T-helper 17 cell (primary cell): ENCODE data around the gene PRSS36. TPM values are rescaled to one million over a fixed set of nuclear protein-coding genes. Genes with fewer than 3 reads are reported as not detected.

Source experiments
- ATAC-seq: fragments of 150-1000 bp; cut with Tn5 transposase; 2 replicates; pipeline ENCODE4 v1.10.0; 2021; ENCODE audit warnings: mild to moderate bottlenecking, moderate library complexity
- DNase-seq, 3 donors: peaks; one replicate each; pipeline versions ENCODE4 v3.0.0 to v3.0.0-alpha.2; 2020 to 2021
- H3K9me3 ChIP-seq: one replicate; pipeline ENCODE4 v1.7.0; 2013; ENCODE audit warnings: low read length, mild to moderate bottlenecking; ENCODE audit not compliant: control insufficient read depth, poor library complexity, severe bottlenecking
- H3K27ac Mint-ChIP-seq: one replicate; pipeline ENCODE4 v1.8.0; 2022; ENCODE audit warnings: mild to moderate bottlenecking, moderate library complexity, mixed read lengths
- H3K27me3 Mint-ChIP-seq: one replicate; pipeline ENCODE4 v1.8.0; 2022; ENCODE audit warnings: mixed read lengths
- H3K36me3 Mint-ChIP-seq: one replicate; pipeline ENCODE4 v1.8.0; 2022; ENCODE audit warnings: low read depth, mixed read lengths
- H3K4me1 Mint-ChIP-seq: one replicate; pipeline ENCODE4 v1.8.0; 2022; ENCODE audit warnings: mild to moderate bottlenecking, mixed read lengths
- H3K4me3 Mint-ChIP-seq: one replicate; pipeline ENCODE4 v1.8.0; 2022; ENCODE audit warnings: mild to moderate bottlenecking, moderate library complexity, mixed read lengths
- total RNA-seq, 4 donors: library from RNA in 2 of 4; stranded (reverse) in 2 of 4; gene quantifications; one replicate each; pipeline ENCODE4 v1.2.3 and lab custom pipeline; 2022 to 2026

The PRSS36 gene
- total RNA-seq, 2 donors from 2014 or later: 0.10 to 0.47 TPM

DNA sequence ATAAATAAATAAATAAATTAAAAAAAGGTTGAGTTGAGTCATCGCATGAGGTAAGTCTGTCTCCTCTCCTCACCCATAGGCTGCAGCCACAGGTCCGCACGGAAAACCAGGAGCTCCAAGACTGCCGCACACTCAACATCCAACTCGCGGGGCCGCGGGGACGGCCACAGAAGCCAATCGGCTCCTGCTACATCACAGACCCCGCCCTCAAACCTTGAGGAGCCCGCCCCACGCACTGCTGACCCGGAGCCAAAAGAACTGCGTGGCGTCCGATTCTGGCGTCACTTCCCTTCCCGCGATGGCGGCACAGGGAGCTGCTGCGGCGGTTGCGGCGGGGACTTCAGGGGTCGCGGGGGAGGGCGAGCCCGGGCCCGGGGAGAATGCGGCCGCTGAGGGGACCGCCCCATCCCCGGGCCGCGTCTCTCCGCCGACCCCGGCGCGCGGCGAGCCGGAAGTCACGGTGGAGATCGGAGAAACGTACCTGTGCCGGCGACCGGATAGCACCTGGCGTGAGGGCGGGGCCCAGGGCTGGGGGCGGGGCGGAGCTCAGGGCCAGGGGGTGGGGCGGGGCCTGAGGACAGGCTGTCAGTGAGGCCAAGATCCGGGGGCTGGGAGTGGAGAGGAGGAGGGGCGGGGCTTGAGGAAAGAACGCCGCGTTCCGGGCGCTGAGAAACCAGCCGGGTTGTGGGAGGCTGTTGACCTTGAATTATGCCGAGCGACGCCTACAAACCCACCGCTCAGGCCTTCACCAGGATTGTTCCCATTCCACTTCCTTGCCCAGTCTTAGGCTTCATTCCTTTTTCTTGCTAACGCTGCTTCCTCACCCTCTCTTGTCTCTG lies 32.3 kb downstream of the PRSS36 start, which contains the start of gene KAT8:
Gene KAT8 (plus strand): TSS at position 281 of the 839 bp plus-strand sequence. CDS start 18 bp downstream, at position 299.
- H3K9me3 ChIP-seq: no peaks in the 10 kb centered on the region
- Mint-ChIP-seq H3K27ac (peak within 1 kb of the TSS; percentile 95), H3K27me3 (no peaks in the 10 kb centered on the region), H3K4me3 (peak within 1 kb of the TSS; percentile 93), H3K4me1 (peaks cover 14% of the 10 kb centered on the region), H3K36me3 (peaks cover 6% of the 10 kb centered on the region)
- DNase-seq (peak; percentile 92 to 96 (median 96)), ATAC-seq (peak; percentile 92)

DNA sequence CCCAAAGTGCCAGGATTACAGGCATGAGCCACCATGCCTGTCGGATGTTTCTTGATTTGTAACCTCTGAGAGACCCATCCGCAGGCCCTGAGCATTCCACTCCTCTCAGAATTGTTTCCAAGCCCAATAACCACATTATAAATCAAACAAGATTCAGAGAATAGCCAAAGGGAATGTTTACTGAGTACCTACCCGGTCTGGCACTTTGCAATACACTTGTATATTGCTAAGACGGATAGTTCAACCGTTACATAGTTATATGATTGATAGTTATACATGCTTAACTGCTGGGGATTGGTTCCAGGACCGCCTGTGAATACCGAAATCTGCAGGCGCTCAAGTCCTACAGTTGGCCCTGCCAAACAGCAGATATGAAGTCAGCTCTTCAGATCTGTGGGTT lies 35.4 kb downstream of the PRSS36 start:
- H3K27me3 Mint-ChIP-seq: no peaks in the 10 kb centered on the region
- ATAC-seq (no peak), DNase-seq (no peak)
- H3K4me3 Mint-ChIP-seq: no peak overlapping the region
- no peak overlapping the region for H3K27ac Mint-ChIP-seq
- peaks cover 2% of the 10 kb centered on the region for H3K36me3 Mint-ChIP-seq
- no peaks in the 10 kb centered on the region for H3K9me3 ChIP-seq
- H3K4me1 Mint-ChIP-seq: peaks cover 18% of the 10 kb centered on the region

DNA sequence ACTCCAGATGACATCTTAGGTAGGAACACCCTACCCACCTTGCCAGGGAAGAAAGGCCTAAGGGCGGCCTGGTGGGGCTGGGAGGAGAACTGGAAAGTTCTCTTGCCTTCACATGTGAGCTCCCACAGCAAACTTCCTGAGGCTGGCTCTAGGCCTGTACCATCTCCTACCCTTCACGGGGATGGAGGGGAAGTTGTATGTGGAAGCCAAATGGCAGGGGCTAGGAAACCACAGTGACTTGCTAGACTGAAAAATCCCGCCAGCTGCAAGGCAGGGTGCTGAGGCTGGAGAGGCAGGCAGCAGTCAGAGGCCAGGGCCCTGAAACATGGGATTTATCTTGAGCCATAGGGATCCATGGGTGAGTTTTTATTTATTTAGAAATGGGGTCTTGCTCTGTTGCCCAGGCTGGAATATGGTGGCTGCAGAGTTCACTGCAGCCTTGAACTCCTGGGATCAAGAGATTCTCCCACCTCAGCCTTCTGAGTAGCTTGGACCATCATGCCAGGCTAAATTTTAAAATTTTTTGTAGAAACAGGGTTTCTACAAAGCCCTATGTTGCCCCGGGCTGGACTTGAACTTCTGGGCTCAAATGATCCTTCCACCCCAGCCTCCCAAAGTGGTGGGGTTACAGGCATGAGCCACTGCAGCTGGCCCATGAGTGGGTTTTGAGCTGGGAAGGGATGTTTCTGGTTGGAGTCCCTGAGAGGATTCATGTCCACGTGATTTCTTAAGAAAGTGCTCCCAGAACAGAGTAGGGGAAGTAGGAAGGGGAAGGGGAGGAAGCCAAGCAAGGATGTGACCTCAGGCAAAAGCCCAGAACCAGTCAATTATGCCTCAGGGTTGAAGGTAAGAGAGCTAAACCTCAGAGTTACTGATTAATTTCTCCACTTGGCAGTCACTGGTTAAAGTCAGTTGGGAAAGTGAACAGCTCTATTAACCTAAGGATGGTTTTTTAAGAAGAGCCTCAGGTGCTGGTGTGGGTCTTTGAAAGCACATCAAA lies 36.4 kb downstream of the PRSS36 start:
- Mint-ChIP-seq H3K27me3 (no peaks in the 10 kb centered on the region), H3K4me3 (no peak overlapping the region), H3K4me1 (peaks cover 14% of the 10 kb centered on the region), H3K27ac (peak overlapping the region; percentile 24), H3K36me3 (peaks cover 2% of the 10 kb centered on the region)
- DNase-seq: no peak
- H3K9me3 ChIP-seq: no peaks in the 10 kb centered on the region
- ATAC-seq: no peak

DNA sequence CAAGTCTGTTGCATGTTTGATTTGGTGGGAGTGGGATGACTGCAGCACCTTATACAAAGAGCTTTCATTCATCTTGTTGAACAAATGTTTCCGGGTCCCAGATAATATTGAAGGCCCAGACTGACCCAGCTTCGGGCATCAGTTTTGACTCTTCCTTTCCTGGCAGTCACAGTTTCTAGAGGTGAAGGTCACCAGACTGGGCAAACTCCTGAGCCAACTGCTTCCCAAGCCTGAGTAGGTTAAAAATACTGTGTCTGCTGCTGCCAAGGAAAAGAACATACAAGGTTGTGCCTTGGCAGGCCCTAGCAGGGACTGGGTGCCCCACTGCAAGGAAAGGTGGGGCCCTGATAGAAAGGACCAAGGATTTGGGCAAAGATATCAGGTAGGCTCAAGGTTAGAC lies 37.2 kb downstream of the PRSS36 start:
- no peaks in the 10 kb centered on the region for H3K27me3 Mint-ChIP-seq
- H3K4me1 Mint-ChIP-seq: peaks cover 12% of the 10 kb centered on the region
- peaks cover 2% of the 10 kb centered on the region for H3K36me3 Mint-ChIP-seq
- no peak for DNase-seq
- H3K9me3 ChIP-seq: no peaks in the 10 kb centered on the region
- H3K4me3 Mint-ChIP-seq: no peak overlapping the region
- no peak for ATAC-seq
- H3K27ac Mint-ChIP-seq: peak overlapping the region; percentile 24

DNA sequence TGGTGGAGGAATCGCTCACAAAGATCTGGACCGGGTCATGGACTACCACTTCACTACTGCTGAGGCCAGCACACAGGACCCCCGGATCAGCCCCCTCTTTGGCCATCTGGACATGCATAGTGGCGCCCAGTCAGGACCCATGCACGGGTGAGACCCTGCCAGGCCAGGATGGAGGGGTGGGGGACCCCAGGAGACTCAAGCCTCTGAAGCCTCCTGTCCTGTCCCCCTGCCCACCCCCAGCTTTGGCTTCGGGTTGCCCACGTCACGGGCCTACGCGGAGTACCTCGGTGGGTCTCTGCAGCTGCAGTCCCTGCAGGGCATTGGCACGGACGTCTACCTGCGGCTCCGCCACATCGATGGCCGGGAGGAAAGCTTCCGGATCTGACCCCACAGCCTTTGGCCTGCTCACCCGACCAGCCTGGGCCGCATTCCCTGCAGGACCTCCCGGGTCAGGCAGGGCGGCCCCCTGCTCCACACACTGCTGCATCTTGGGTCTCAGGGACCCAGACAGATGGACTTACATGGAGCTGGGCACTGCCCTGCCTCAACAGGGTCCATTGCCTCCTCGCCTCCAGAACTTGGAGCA lies 37.9 kb downstream of the PRSS36 start:
- Mint-ChIP-seq H3K27ac (no peak overlapping the region), H3K27me3 (no peaks in the 10 kb centered on the region), H3K36me3 (peaks cover 2% of the 10 kb centered on the region), H3K4me1 (peaks cover 15% of the 10 kb centered on the region), H3K4me3 (no peak overlapping the region)
- no peak for ATAC-seq
- no peaks in the 10 kb centered on the region for H3K9me3 ChIP-seq
- no peak for DNase-seq

DNA sequence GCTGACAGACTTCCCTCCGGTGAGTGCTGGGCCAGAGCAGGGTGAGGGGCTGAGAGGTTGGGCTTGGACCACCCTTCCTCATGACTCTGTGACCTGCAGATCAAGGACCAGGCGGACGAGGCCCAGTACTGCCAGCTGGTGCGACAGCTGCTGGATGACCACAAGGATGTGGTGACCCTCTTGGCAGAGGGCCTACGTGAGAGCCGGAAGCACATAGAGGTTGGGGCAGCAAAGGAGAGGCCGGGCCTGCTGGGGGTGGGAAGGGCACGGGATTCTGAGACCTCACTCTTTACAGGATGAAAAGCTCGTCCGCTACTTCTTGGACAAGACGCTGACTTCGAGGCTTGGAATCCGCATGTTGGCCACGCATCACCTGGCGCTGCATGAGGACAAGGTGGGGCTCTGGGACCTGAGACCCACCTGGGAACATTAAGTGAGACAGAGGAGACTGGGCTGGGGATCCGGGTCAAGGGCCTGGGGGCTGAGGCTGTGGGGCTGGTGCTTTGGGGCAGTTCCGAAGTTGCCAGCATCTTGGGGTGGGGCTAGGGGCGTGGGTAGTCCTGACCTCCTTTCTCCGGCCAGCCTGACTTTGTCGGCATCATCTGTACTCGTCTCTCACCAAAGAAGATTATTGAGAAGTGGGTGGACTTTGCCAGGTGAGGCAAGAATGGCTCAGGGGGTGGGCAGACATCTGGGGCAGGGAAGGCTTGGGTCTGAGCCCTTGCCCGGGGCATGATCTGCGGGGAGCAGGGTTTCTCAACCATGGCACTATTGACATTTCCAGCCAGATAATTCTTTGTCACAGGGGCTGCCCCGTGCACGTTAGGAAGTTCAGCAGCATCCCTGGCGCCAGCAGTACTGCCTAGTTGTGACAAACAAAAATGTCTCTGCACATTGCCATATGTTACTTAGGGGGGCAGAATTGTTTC lies 39.5 kb downstream of the PRSS36 start:
- DNase-seq: no peak
- H3K27me3 Mint-ChIP-seq: no peaks in the 10 kb centered on the region
- H3K9me3 ChIP-seq: no peaks in the 10 kb centered on the region
- H3K4me3 Mint-ChIP-seq: peak overlapping the region; percentile 87
- H3K27ac Mint-ChIP-seq: no peak overlapping the region
- no peak for ATAC-seq
- H3K36me3 Mint-ChIP-seq: peaks cover 2% of the 10 kb centered on the region
- H3K4me1 Mint-ChIP-seq: peaks cover 17% of the 10 kb centered on the region

DNA sequence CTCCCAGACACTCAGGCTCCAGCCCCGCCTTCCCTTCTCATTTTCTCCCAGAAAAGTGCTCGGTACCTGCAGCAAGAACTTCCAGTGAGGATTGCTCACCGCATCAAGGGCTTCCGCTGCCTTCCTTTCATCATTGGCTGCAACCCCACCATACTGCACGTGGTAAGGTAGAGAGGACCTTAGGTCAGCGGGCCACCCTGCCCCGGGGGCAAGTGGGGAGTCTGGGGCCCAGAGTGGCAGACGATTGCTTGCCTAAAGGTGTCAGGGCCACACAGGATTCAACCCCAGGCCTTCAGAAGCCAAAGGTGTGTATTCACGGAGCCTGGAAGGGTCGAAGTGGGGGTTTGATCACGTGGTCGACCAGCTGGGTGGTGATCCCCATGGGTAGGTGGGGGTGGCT lies 40.2 kb downstream of the PRSS36 start:
- H3K4me3 Mint-ChIP-seq: peak overlapping the region; percentile 87
- DNase-seq: no peak
- H3K4me1 Mint-ChIP-seq: peaks cover 17% of the 10 kb centered on the region
- H3K27ac Mint-ChIP-seq: no peak overlapping the region
- H3K9me3 ChIP-seq: no peaks in the 10 kb centered on the region
- no peaks in the 10 kb centered on the region for H3K27me3 Mint-ChIP-seq
- ATAC-seq: no peak
- peaks cover 2% of the 10 kb centered on the region for H3K36me3 Mint-ChIP-seq

DNA sequence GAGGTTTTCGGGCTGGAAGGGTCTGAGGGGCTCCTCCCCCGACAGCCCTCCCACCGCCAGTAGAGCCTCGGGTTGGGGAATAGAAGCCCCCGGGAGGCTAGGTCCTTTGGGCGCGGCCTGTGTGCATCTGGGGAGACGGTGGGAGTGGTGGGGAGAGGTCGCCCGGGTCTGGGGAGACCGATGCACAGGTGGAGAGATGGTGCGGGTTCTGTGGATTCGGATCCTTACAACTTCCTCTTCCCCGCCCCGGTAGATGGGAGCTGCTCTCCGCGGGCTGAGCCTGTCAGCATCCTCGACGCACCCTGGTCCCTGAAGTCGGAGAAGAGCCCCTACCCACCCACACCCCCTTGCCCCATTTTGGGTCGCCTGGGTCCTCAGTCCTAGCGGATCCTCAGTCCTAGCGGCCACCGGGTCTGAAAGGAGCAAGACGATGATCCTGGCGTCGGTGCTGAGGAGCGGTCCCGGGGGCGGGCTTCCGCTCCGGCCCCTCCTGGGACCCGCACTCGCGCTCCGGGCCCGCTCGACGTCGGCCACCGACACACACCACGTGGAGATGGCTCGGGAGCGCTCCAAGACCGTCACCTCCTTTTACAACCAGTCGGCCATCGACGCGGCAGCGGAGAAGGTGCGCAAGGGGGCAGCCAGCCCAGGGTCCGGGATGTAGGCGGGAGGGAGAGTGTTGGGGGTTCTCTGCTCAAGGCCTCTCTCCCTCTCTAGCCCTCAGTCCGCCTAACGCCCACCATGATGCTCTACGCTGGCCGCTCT lies 40.9 kb downstream of the PRSS36 start:
- Mint-ChIP-seq H3K36me3 (peaks cover 2% of the 10 kb centered on the region), H3K27me3 (no peaks in the 10 kb centered on the region), H3K27ac (no peak overlapping the region), H3K4me1 (peaks cover 17% of the 10 kb centered on the region), H3K4me3 (peak overlapping the region; percentile 87)
- no peak for ATAC-seq
- no peak for DNase-seq
- no peaks in the 10 kb centered on the region for H3K9me3 ChIP-seq

DNA sequence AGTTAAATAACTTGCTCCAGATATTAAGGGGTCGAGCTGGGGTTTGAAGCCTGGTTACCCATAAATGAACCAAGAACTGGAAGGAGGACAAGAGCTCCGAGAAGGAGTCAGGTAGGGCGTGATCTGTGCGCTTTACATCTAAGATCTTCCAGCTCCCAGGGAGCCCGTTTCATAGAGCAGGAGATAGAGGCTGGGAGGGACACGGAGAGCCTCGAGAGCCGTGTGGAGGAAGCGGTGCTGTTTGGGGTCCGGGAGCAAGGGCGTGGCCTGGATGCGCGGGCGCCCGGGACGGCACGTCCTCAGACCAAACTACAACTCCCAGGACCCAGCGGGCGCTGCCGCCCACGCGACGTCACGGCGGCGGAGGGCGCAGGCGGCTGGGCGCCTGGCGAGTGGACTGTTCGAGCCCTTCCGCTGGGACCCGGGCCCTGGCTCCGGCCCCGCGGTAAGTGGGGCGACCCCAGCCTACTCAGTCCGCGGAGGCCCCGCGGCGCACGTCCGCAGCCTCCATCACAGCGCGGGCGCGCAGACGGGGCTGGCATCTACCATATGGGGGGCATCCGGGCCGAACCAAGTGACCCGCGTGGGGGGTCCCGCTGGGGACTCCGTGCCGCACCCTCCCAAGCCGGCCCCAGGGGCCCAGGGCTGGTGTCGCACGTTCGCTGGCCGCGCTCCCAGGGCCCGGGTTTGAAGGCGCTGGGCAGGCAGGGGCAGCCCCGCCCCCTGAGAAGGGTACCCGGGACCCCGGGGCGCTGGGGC lies 41.7 kb downstream of the PRSS36 start, which contains the start of gene BCKDK:
Gene BCKDK (plus strand): TSS at position 352 of the 759 bp plus-strand sequence. CDS start 838 bp downstream, outside the sequence.
- DNase-seq (peak; percentile 29 to 47 (median 38)), ATAC-seq (peak; percentile 86)
- Mint-ChIP-seq H3K4me3 (peak within 1 kb of the TSS; percentile 89), H3K36me3 (peaks cover 2% of the 10 kb centered on the region), H3K4me1 (peaks cover 16% of the 10 kb centered on the region), H3K27me3 (no peaks in the 10 kb centered on the region), H3K27ac (peak within 1 kb of the TSS; percentile 63)
- H3K9me3 ChIP-seq: no peaks in the 10 kb centered on the region

DNA sequence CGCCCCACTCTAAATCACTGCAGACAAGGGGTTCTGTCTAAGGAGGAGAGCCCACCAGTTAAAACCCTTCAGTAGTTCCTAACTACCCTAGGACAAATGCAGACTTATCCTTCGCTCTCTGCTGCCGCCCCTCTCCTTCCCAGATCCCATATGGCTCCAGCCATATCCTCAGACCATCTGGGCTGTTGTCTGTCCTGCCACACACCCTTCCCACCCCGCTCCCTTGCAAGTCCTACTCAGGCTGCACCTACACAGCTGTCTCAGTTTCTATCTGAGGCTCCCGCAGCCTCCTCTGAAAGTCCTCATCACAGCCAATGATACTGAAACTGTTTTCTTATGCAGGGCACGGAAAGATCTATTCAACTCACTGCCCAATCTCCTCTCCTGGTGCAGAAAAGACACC lies 42.4 kb downstream of the PRSS36 start:
- ATAC-seq (no peak), DNase-seq (no peak)
- Mint-ChIP-seq H3K36me3 (peaks cover 2% of the 10 kb centered on the region), H3K27ac (peak overlapping the region; percentile 63), H3K4me1 (peaks cover 16% of the 10 kb centered on the region), H3K4me3 (peak overlapping the region; percentile 89), H3K27me3 (no peaks in the 10 kb centered on the region)
- no peaks in the 10 kb centered on the region for H3K9me3 ChIP-seq
